IMR-90 (cell line): ENCODE results near the gene TFAP2C. TPM values are rescaled to one million over a fixed set of nuclear protein-coding genes. Genes with fewer than 3 reads are reported as not detected.

ENCODE experiments used
- ATAC-seq: fragments of 200-7000 bp; cut with Tn5 transposase; 2 replicates; pipeline ENCODE4 v1.9.1; 2020; ENCODE audit warnings: low read depth, mild to moderate bottlenecking, moderate library complexity
- BruUV-seq: library from RNA; stranded (reverse); fragments of 400-500 nt; replicated peaks from 2 replicates; lab custom pipeline; 2021; lab: Mats Ljungman, UMichigan
- CTCF ChIA-PET: fragments of 300-600 bp; formaldehyde crosslinking; extraction: SDS; loops from one replicate; lab custom pipeline; 2021; ENCODE audit warnings: antibody characterized with exemption; lab: Yijun Ruan, JAX
- POLR2A ChIA-PET: fragments of 300-600 bp; sonication (Branson Sonifier 250); formaldehyde crosslinking; loops from one replicate; lab custom pipeline; 2022; ENCODE audit warnings: antibody characterized with exemption; ENCODE audit not compliant: unreplicated experiment; lab: Charles Lee
- DNase-seq: peaks from one replicate; pipeline ENCODE4 v3.0.0; 2013
- H2AFZ ChIP-seq: replicated peaks from 2 replicates; pipeline ENCODE3; 2013; ENCODE audit warnings: low read length, mild to moderate bottlenecking; ENCODE audit not compliant: poor library complexity
- H2AK5ac ChIP-seq: 2 replicates; pipeline ENCODE4 v1.6.1; 2013; ENCODE audit warnings: low read depth, low read length, inconsistent platforms
- H2AK9ac ChIP-seq: replicated peaks from 2 replicates; pipeline ENCODE3; 2013; ENCODE audit warnings: mild to moderate bottlenecking, low read depth, low read length, moderate library complexity; ENCODE audit not compliant: poor library complexity
- H2BK120ac ChIP-seq: 2 replicates; pipeline ENCODE4 v1.6.1; 2013; ENCODE audit warnings: low read depth, low read length, inconsistent platforms
- H2BK15ac ChIP-seq: 3 replicates; pipeline ENCODE4 v1.6.1; 2013; ENCODE audit warnings: low read depth, low read length, inconsistent platforms
- H2BK20ac ChIP-seq: 2 replicates; pipeline ENCODE4 v1.6.1; 2013; ENCODE audit warnings: low read depth, mild to moderate bottlenecking, inconsistent platforms, low read length, moderate library complexity
- H2BK5ac ChIP-seq: 2 replicates; pipeline ENCODE4 v1.6.1; 2013; ENCODE audit warnings: mild to moderate bottlenecking, low read depth, low read length, inconsistent platforms; ENCODE audit not compliant: poor library complexity, severe bottlenecking
- H3K14ac ChIP-seq: replicated peaks from 2 replicates; pipeline ENCODE4 v1.6.1; 2013; ENCODE audit warnings: low read depth, low read length, inconsistent platforms
- H3K18ac ChIP-seq: 2 replicates; pipeline ENCODE4 v1.6.1; 2013; ENCODE audit warnings: low read depth, low read length, control low read depth
- H3K23ac ChIP-seq: 2 replicates; pipeline ENCODE4 v1.6.1; 2013; ENCODE audit warnings: low read depth, low read length, inconsistent platforms
- H3K27ac ChIP-seq: 2 replicates; pipeline ENCODE4 v1.5.1; 2013; ENCODE audit warnings: mild to moderate bottlenecking, control low read depth, low read length; ENCODE audit not compliant: insufficient read depth
- H3K27me3 ChIP-seq: 2 replicates; pipeline ENCODE4 v1.6.1; 2013; ENCODE audit warnings: low read length; ENCODE audit not compliant: control insufficient read depth, insufficient read depth
- H3K36me3 ChIP-seq: 2 replicates; pipeline ENCODE4 v1.6.1; 2013; ENCODE audit warnings: low read length, mixed read lengths; ENCODE audit not compliant: control insufficient read depth, insufficient read depth
- H3K4ac ChIP-seq: 2 replicates; pipeline ENCODE4 v1.6.1; 2013; ENCODE audit warnings: low read depth, low read length, inconsistent platforms
- H3K4me1 ChIP-seq: 2 replicates; pipeline ENCODE4 v1.6.1; 2013; ENCODE audit warnings: low read length, mixed read lengths; ENCODE audit not compliant: control insufficient read depth, insufficient read depth
- H3K4me2 ChIP-seq: 2 replicates; pipeline ENCODE4 v1.6.1; 2013; ENCODE audit warnings: low read depth, mild to moderate bottlenecking, control low read depth, low read length, moderate library complexity
- H3K4me3 ChIP-seq: 2 replicates; pipeline ENCODE4 v1.5.1; 2013; ENCODE audit warnings: low read depth, mild to moderate bottlenecking, control low read depth, low read length, moderate library complexity; ENCODE audit not compliant: insufficient read depth
- H3K56ac ChIP-seq: 2 replicates; pipeline ENCODE4 v1.6.1; 2013; ENCODE audit warnings: low read length, inconsistent platforms; ENCODE audit not compliant: insufficient read depth; ENCODE audit errors: extremely low read depth
- H3K79me1 ChIP-seq, 2 experiments: 2 replicates each; pipeline ENCODE4 v1.6.1; 2013; ENCODE audit warnings: low read length in 2 of 2, inconsistent platforms in 1 of 2, low read depth in 1 of 2
- H3K9ac ChIP-seq: 2 replicates; pipeline ENCODE4 v1.6.1; 2013; ENCODE audit warnings: low read depth, low read length, control low read depth
- H3K9me1 ChIP-seq: 2 replicates; pipeline ENCODE4 v1.6.1; 2013; ENCODE audit warnings: low read length, inconsistent platforms; ENCODE audit not compliant: insufficient read depth
- H3K9me3 ChIP-seq: 2 replicates; pipeline ENCODE4 v1.6.1; 2013; ENCODE audit warnings: low read length; ENCODE audit not compliant: control insufficient read depth, insufficient read depth
- H4K20me1 ChIP-seq: 2 replicates; pipeline ENCODE4 v1.6.1; 2013; ENCODE audit warnings: low read length, inconsistent platforms; ENCODE audit not compliant: insufficient read depth
- H4K5ac ChIP-seq: 2 replicates; pipeline ENCODE4 v1.6.1; 2013; ENCODE audit warnings: mild to moderate bottlenecking, low read depth, low read length, control low read depth
- H4K8ac ChIP-seq, 2 experiments: 2 replicates each; pipeline ENCODE4 v1.6.1; 2013; ENCODE audit warnings: low read depth in 2 of 2, low read length in 2 of 2, control low read depth in 1 of 2, inconsistent platforms in 1 of 2
- H4K91ac ChIP-seq: 2 replicates; pipeline ENCODE4 v1.6.1; 2013; ENCODE audit warnings: low read depth, low read length, inconsistent platforms; ENCODE audit not compliant: insufficient read depth
- BHLHE40 ChIP-seq: fragments of 150-350 bp; IDR thresholded peaks from 2 replicates; pipeline ENCODE4 v1.6.1; 2016; ENCODE audit warnings: mild to moderate bottlenecking, low read depth, low read length
- CEBPB ChIP-seq: IDR thresholded peaks from 2 replicates; pipeline ENCODE4 v1.6.1; 2012; ENCODE audit warnings: low read depth, low read length, improper control_type of control experiment
- CHD1 ChIP-seq: IDR thresholded peaks from 2 replicates; pipeline ENCODE4 v1.6.1; 2012; ENCODE audit warnings: low read depth, low read length, improper control_type of control experiment
- FOS ChIP-seq: fragments of 150-350 bp; IDR thresholded peaks from 2 replicates; pipeline ENCODE4 v1.6.1; 2016; ENCODE audit warnings: low read depth, low read length
- MAZ ChIP-seq: IDR thresholded peaks from 2 replicates; pipeline ENCODE4 v1.6.1; 2012; ENCODE audit warnings: low read depth, mild to moderate bottlenecking, low read length, improper control_type of control experiment, moderate library complexity, borderline replicate concordance
- MXI1 ChIP-seq: IDR thresholded peaks from 2 replicates; pipeline ENCODE4 v1.6.1; 2012; ENCODE audit warnings: low read depth, mild to moderate bottlenecking, low read length, moderate library complexity, borderline replicate concordance
- POLR2A ChIP-seq: IDR thresholded peaks from 2 replicates; pipeline ENCODE4 v1.6.1; 2012; ENCODE audit warnings: mild to moderate bottlenecking, low read depth, low read length
- RCOR1 ChIP-seq: IDR thresholded peaks from 2 replicates; pipeline ENCODE4 v1.6.1; 2012; ENCODE audit warnings: mild to moderate bottlenecking, low read length, improper control_type of control experiment; ENCODE audit not compliant: insufficient replicate concordance
- RFX5 ChIP-seq: IDR thresholded peaks from 2 replicates; pipeline ENCODE4 v1.8.0; 2012; ENCODE audit warnings: low read depth, mild to moderate bottlenecking, low read length, moderate library complexity
- WGBS, 2 experiments: methylation state at CpG; one replicate each; pipeline versions ENCODE4 v1.1.5 to v1.1.7; 2013; ENCODE audit warnings: missing lambda C conversion rate in 2 of 2; ENCODE audit not compliant: insufficient read length in 1 of 2; ENCODE audit errors: extremely low coverage in 2 of 2; 5-methylcytosine and 5-hydroxymethylcytosine counted together
- dilution Hi-C: fragments of 300-500 bp; cut with HindIII; formaldehyde crosslinking; loops from one replicate; pipeline ENCODE4 v1.14.3; 2018; ENCODE audit warnings: low sequenced_read_pairs; ENCODE audit not compliant: unreplicated experiment
- in situ Hi-C: fragments of 300-500 bp; cut with MboI; formaldehyde crosslinking; loops from 3 replicates; pipeline ENCODE4 v1.14.3; 2019; ENCODE audit warnings: low sequenced_read_pairs, inconsistent platforms, mixed read lengths
- intact Hi-C: fragments of 100-400 bp; cut with micrococcal nuclease; formaldehyde crosslinking; loops from 2 replicates; pipeline ENCODE4 v1.10.0; 2022
- polyA plus RNA-seq, 3 experiments: library from polyadenylated mRNA; depleted of rRNA; stranded (reverse); fragments of >200 nt; gene quantifications; 2 replicates each; pipeline ENCODE4 v1.2.3, GENCODE V29; 2012; ENCODE audit warnings: low replicate concordance in 1 of 3
- total RNA-seq: library from RNA; depleted of rRNA; stranded (reverse); fragments of >200 nt; gene quantifications from 2 replicates; pipeline ENCODE4 v1.2.3, GENCODE V29; 2012
- TF ChIP-seq, protein P1 (sequence below): conservative IDR thresholded peaks from 2 replicates; pipeline ENCODE4 v1.5.1; 2012; ENCODE audit warnings: mild to moderate bottlenecking, low read depth, low read length, improper control_type of control experiment

Gene TFAP2C
- total and polyA plus RNA-seq, 2 of the 4 experiments (the other 2 are of a cell fraction), result under 0.01 to 0.05 TPM

DNA sequence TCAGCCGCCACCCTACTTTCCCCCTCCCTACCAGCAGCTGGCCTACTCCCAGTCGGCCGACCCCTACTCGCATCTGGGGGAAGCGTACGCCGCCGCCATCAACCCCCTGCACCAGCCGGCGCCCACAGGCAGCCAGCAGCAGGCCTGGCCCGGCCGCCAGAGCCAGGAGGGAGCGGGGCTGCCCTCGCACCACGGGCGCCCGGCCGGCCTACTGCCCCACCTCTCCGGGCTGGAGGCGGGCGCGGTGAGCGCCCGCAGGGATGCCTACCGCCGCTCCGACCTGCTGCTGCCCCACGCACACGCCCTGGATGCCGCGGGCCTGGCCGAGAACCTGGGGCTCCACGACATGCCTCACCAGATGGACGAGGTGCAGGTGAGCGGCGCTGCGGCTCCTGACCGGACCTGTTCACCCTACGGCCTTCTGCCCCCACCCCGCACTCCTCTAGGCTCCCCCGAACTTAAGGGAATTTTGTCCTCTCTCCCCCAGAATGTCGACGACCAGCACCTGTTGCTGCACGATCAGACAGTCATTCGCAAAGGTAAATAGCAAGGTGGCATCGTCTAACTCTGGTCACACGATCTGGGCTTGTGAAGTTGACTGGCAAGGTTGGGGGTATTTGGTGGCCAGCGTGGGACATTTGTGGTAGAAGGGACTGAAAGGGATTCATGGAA, 2.3 kb downstream of the TFAP2C start:
- H3K56ac ChIP-seq, result no peak overlapping the region
- H4K5ac ChIP-seq, result no peak overlapping the region
- dilution Hi-C loops, result no loop called here
- H3K9me3 ChIP-seq, result no peaks in the 10 kb centered on the region
- DNase-seq (no peak), ATAC-seq (no peak)
- H2BK15ac ChIP-seq, result no peak overlapping the region
- H3K18ac ChIP-seq, result no peak overlapping the region
- 8% methylated on average over 31 of the region's 48 CpGs; no CpG with 5 or more reads in 1 of the 2 experiments for WGBS, 2 experiments
- H3K4ac ChIP-seq, result no peak overlapping the region
- no peak overlapping the region for H3K9ac ChIP-seq
- POLR2A ChIA-PET, result no interaction called here
- no peak overlapping the region for H2BK120ac ChIP-seq
- no peak overlapping the region for H2BK20ac ChIP-seq
- no TSS peak for BruUV-seq
- no peak overlapping the region for H4K91ac ChIP-seq
- H4K20me1 ChIP-seq, result no peaks in the 10 kb centered on the region
- H2AK5ac ChIP-seq, result no peak overlapping the region
- H3K27me3 ChIP-seq, result peaks cover 75% of the 10 kb centered on the region
- no peak overlapping the region for H3K27ac ChIP-seq
- no peaks in the 10 kb centered on the region for H3K79me1 ChIP-seq
- H2AFZ ChIP-seq, result no peak overlapping the region
- H3K9me1 ChIP-seq, result no peaks in the 10 kb centered on the region
- no peak overlapping the region for H3K4me2 ChIP-seq
- CTCF ChIA-PET, result no interaction called here
- TF ChIP-seq, protein P1, sequence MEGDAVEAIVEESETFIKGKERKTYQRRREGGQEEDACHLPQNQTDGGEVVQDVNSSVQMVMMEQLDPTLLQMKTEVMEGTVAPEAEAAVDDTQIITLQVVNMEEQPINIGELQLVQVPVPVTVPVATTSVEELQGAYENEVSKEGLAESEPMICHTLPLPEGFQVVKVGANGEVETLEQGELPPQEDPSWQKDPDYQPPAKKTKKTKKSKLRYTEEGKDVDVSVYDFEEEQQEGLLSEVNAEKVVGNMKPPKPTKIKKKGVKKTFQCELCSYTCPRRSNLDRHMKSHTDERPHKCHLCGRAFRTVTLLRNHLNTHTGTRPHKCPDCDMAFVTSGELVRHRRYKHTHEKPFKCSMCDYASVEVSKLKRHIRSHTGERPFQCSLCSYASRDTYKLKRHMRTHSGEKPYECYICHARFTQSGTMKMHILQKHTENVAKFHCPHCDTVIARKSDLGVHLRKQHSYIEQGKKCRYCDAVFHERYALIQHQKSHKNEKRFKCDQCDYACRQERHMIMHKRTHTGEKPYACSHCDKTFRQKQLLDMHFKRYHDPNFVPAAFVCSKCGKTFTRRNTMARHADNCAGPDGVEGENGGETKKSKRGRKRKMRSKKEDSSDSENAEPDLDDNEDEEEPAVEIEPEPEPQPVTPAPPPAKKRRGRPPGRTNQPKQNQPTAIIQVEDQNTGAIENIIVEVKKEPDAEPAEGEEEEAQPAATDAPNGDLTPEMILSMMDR, result no peak
- TF ChIP-seq MXI1, result no peak
- no peak for TF ChIP-seq POLR2A
- TF ChIP-seq CEBPB, result no peak
- no peak for TF ChIP-seq RFX5
- TF ChIP-seq RCOR1, result no peak
- TF ChIP-seq CHD1, result no peak
- no peak for TF ChIP-seq BHLHE40
- TF ChIP-seq MAZ, result no peak
- no peak for TF ChIP-seq FOS
- H2BK5ac ChIP-seq, result no peak overlapping the region
- H3K14ac ChIP-seq, result no peak overlapping the region
- H3K36me3 ChIP-seq, result no peaks in the 10 kb centered on the region
- no peaks in the 10 kb centered on the region; the same call in 1 of the 2 replicates for H3K4me1 ChIP-seq
- no peak overlapping the region for H3K23ac ChIP-seq
- intact Hi-C loops, result no loop called here
- no peak overlapping the region for H3K4me3 ChIP-seq
- H2AK9ac ChIP-seq, result no peak overlapping the region
- no peak overlapping the region for H4K8ac ChIP-seq
- in situ Hi-C loops, result no loop called here
